GM23338 (cell line): ENCODE results near the gene TMEM120B. TPM values are rescaled to one million over a fixed set of nuclear protein-coding genes. Genes with fewer than 3 reads are reported as not detected.

Source experiments
- ATAC-seq: fragments of 200-7000 bp; cut with Tn5 transposase; 3 replicates; pipeline ENCODE4 v1.9.1; 2020
- DNase-seq: peaks from one replicate; pipeline ENCODE4 v3.0.0-alpha.2; 2015; ENCODE audit warnings: low spot score
- H2AFZ ChIP-seq: fragments of 200-600 bp; sonication (generic); 2 replicates; pipeline ENCODE4 v1.8.0; 2016; ENCODE audit warnings: antibody characterized with exemption, mild to moderate bottlenecking, moderate library complexity
- H3F3A ChIP-seq: fragments of 200-600 bp; sonication (generic); replicated peaks from 2 replicates; pipeline ENCODE4 v1.8.0; 2017; ENCODE audit warnings: antibody characterized with exemption, mixed run types, low read depth
- H3K27ac ChIP-seq: fragments of 200-600 bp; sonication (generic); 2 replicates; pipeline ENCODE4 v1.6.1; 2016; ENCODE audit warnings: low read depth
- H3K27me3 ChIP-seq: fragments of 200-600 bp; sonication (generic); 2 replicates; pipeline ENCODE4 v1.8.0; 2016; ENCODE audit warnings: mild to moderate bottlenecking, mixed run types, moderate library complexity; ENCODE audit not compliant: insufficient read depth
- H3K36me3 ChIP-seq: fragments of 200-600 bp; sonication (generic); 2 replicates; pipeline ENCODE4 v1.8.0; 2016; ENCODE audit warnings: mild to moderate bottlenecking; ENCODE audit not compliant: insufficient read depth
- H3K4me1 ChIP-seq: fragments of 200-600 bp; sonication (generic); 2 replicates; pipeline ENCODE4 v1.8.0; 2016; ENCODE audit warnings: mild to moderate bottlenecking, moderate library complexity; ENCODE audit not compliant: insufficient read depth
- H3K4me2 ChIP-seq: fragments of 200-600 bp; sonication (generic); 2 replicates; pipeline ENCODE4 v1.7.1; 2017; ENCODE audit warnings: mixed run types
- H3K4me3 ChIP-seq: fragments of 200-600 bp; sonication (generic); 2 replicates; pipeline ENCODE4 v1.6.1; 2016; ENCODE audit warnings: mixed run types
- H3K79me2 ChIP-seq: fragments of 200-600 bp; sonication (generic); replicated peaks from 2 replicates; pipeline ENCODE4 v1.8.0; 2017; ENCODE audit warnings: mild to moderate bottlenecking; ENCODE audit not compliant: insufficient read depth
- H3K9me2 ChIP-seq: fragments of 200-600 bp; sonication (generic); 2 replicates; pipeline ENCODE4 v1.8.0; 2017; ENCODE audit not compliant: insufficient read depth
- H4K20me1 ChIP-seq: fragments of 200-600 bp; sonication (generic); replicated peaks from 2 replicates; pipeline ENCODE4 v1.8.0; 2017; ENCODE audit warnings: mild to moderate bottlenecking; ENCODE audit not compliant: insufficient read depth
- H3K27ac Mint-ChIP-seq: 2 replicates; pipeline ENCODE4 v1.8.0; 2020; ENCODE audit warnings: inconsistent platforms, mild to moderate bottlenecking, moderate library complexity, mixed read lengths
- H3K27me3 Mint-ChIP-seq: 3 replicates; pipeline ENCODE4 v1.8.0; 2022; ENCODE audit warnings: low read depth, mild to moderate bottlenecking, moderate library complexity, mixed read lengths, inconsistent platforms; ENCODE audit not compliant: insufficient read depth, poor library complexity
- H3K36me3 Mint-ChIP-seq: 3 replicates; pipeline ENCODE4 v1.8.0; 2021; ENCODE audit warnings: low read depth, mild to moderate bottlenecking, inconsistent platforms, moderate library complexity, mixed read lengths
- H3K4me1 Mint-ChIP-seq: 3 replicates; pipeline ENCODE4 v1.8.0; 2020; ENCODE audit warnings: mild to moderate bottlenecking, inconsistent platforms, mixed read lengths
- H3K4me3 Mint-ChIP-seq: 3 replicates; pipeline ENCODE4 v1.8.0; 2021; ENCODE audit warnings: moderate library complexity, mild to moderate bottlenecking, inconsistent platforms, mixed read lengths
- H3K9me3 Mint-ChIP-seq: 3 replicates; pipeline ENCODE4 v1.8.0; 2020; ENCODE audit warnings: moderate library complexity, mild to moderate bottlenecking, inconsistent platforms, mixed read lengths
- CTCF ChIP-seq, 2 experiments: fragments of 200-600 bp in 1 of 2; sonication (generic) in 1 of 2; conservative IDR thresholded peaks; 2 replicates each; pipeline versions ENCODE4 v1.5.1 to v1.6.1; 2016 to 2017; ENCODE audit warnings: antibody characterized with exemption in 2 of 2, low read depth in 2 of 2, mild to moderate bottlenecking in 2 of 2, moderate library complexity in 1 of 2
- EZH2phosphoT487 ChIP-seq: fragments of 200-600 bp; sonication (generic); IDR thresholded peaks from one replicate; pipeline ENCODE4 v1.8.1; 2018; ENCODE audit warnings: antibody characterized with exemption; ENCODE audit not compliant: unreplicated experiment
- NANOG ChIP-seq: IDR thresholded peaks from 2 replicates; pipeline ENCODE4 v1.6.1; 2016; ENCODE audit warnings: antibody characterized with exemption, borderline replicate concordance
- POLR2AphosphoS5 ChIP-seq: IDR thresholded peaks from 2 replicates; pipeline ENCODE4 v1.6.1; 2016; ENCODE audit warnings: antibody characterized with exemption, low read depth
- ZNF114 ChIP-seq: fragments of 250-450 bp; sonication (Bioruptor Pico); IDR thresholded peaks from 2 replicates; pipeline ENCODE4 v1.5.0; 2020; ENCODE audit warnings: mild to moderate bottlenecking, moderate library complexity
- ZNF462 ChIP-seq: fragments of 250-450 bp; sonication (Bioruptor Pico); IDR thresholded peaks from 2 replicates; pipeline ENCODE4 v1.5.0; 2020; ENCODE audit warnings: mild to moderate bottlenecking, moderate library complexity
- polyA plus RNA-seq: library from polyadenylated mRNA; unstranded; fragments of >200 nt; fragmentation: Nextera tagmentation; extraction: Ambion mirVana; gene quantifications from 2 replicates; pipeline ENCODE4 v1.2.1, GENCODE V29; 2016
- total RNA-seq: library from RNA; depleted of rRNA; stranded (reverse); fragments of >200 nt; shearing (Covaris generic); gene quantifications from 2 replicates; pipeline ENCODE4 v1.2.3, GENCODE V29; 2014
- TF ChIP-seq, protein P1 (sequence below): IDR thresholded peaks from 2 replicates; pipeline ENCODE4 v1.6.1; 2016; ENCODE audit warnings: antibody characterized with exemption

TMEM120B gene
- total and polyA plus RNA-seq, 2 experiments from 2014 or later: 15.0 to 36.0 TPM

GRCh38 chr12:121720762-121721161 lies 8.2 kb downstream of the TMEM120B start:
- no peak overlapping the region for H3K4me2 ChIP-seq
- no peaks in the 10 kb centered on the region for H3K36me3 ChIP-seq
- H3K79me2 ChIP-seq: peaks cover 94% of the 10 kb centered on the region
- peaks cover 57% of the 10 kb centered on the region for H4K20me1 ChIP-seq
- no peaks in the 10 kb centered on the region for H3K9me2 ChIP-seq
- no peaks in the 10 kb centered on the region for H3K4me1 ChIP-seq
- TF ChIP-seq EZH2phosphoT487 (no peak), ZNF462 (no peak), CTCF (conservative IDR thresholded peaks at IDR 0.05; ENCODE audit: low read depth in 2 of 2) (no peak), NANOG (no peak), ZNF114 (CRISPR knock-in tag) (no peak), POLR2AphosphoS5 (no peak)
- TF ChIP-seq, protein P1, sequence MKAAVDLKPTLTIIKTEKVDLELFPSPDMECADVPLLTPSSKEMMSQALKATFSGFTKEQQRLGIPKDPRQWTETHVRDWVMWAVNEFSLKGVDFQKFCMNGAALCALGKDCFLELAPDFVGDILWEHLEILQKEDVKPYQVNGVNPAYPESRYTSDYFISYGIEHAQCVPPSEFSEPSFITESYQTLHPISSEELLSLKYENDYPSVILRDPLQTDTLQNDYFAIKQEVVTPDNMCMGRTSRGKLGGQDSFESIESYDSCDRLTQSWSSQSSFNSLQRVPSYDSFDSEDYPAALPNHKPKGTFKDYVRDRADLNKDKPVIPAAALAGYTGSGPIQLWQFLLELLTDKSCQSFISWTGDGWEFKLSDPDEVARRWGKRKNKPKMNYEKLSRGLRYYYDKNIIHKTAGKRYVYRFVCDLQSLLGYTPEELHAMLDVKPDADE: no peak
- H3K27ac ChIP-seq: 0 out of 2 replicates have a peak overlapping the region, but pooled peaks have one; percentile 39
- no peaks in the 10 kb centered on the region for H3K9me3 Mint-ChIP-seq
- peaks cover 2% of the 10 kb centered on the region for H3K27me3 Mint-ChIP-seq
- no peaks in the 10 kb centered on the region for H3K27me3 ChIP-seq
- no peak overlapping the region for H3K4me3 ChIP-seq
- ATAC-seq (no peak), DNase-seq (no peak)
- peaks cover 48% of the 10 kb centered on the region for H3K36me3 Mint-ChIP-seq
- H3K4me1 Mint-ChIP-seq: peaks cover 12% of the 10 kb centered on the region; the same call in 2 of the 3 replicates
- no peak overlapping the region for H3K27ac Mint-ChIP-seq
- no peak overlapping the region for H3K4me3 Mint-ChIP-seq
- H2AFZ ChIP-seq: no peak overlapping the region
- peaks cover 20% of the 10 kb centered on the region; the same call in 1 of the 2 replicates for H3F3A ChIP-seq
